ENCODE measurements around the gene TMPRSS15.
"Not testable (repeated sequence)": the region's sequence is repeated elsewhere in the genome, so short reads cannot be mapped to it uniquely, and the experiment has no call there.

The TMPRSS15 gene

DNA sequence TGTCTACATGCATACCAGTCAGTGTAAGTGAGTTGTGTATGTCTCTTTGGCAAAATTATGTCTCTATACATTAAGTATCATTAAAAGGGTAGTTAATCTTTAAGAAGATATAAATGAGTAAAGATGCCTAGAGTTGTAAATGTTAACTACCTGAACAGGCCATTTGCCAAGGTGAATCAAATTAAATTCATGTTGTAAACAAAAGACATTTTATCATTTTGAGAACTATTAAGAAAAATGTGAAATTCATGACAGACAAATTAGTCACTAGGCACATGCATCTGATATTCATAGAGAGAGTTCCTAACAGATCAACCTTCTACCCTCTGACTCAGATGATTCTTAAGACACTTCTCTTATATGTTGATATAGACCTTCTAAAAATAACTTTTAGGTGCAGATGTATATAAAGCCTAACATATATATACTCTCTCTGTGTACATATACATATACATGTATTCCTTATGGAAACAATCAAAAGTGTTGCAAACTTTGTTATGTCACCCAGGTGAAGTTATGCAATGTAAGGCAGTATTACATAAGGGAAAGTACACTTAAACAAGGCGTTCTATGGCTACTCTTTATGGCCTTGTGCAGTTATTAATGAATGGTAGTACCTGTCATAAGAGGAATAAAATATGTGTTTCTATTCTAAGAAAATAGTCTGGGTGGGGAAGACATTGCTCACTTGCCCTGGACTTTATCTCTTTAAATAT is at the start of gene TMPRSS15:
Gene TMPRSS15, minus strand, starts transcription at position 51 of the 716 bp plus-strand sequence. CDS start 163 bp downstream, outside the sequence.
- DNase-seq (ENCODE audit: low read depth in 1 of 2, low spot score in 1 of 2) = no peak

DNA sequence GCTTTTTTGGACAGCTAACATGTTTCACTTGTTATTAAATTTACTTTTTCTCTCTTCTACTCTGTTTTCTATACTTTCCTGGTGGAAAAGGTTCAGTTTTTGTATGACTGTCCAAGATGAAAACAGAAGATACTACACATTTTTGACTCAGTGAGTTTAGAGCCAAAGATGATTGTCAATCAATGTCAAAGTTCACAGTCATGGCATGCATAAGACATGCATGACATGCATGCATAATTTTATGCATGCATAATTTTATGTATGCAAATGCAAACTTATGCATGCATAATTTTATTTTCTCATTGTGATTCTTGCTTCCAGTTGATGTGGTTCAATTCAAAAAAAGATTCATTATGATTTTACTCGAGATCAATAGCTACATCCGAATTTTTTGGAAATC is 48.1 kb upstream of the TMPRSS15 start:
- no peak for DNase-seq (ENCODE audit: low read depth in 1 of 2, low spot score in 1 of 2)

DNA sequence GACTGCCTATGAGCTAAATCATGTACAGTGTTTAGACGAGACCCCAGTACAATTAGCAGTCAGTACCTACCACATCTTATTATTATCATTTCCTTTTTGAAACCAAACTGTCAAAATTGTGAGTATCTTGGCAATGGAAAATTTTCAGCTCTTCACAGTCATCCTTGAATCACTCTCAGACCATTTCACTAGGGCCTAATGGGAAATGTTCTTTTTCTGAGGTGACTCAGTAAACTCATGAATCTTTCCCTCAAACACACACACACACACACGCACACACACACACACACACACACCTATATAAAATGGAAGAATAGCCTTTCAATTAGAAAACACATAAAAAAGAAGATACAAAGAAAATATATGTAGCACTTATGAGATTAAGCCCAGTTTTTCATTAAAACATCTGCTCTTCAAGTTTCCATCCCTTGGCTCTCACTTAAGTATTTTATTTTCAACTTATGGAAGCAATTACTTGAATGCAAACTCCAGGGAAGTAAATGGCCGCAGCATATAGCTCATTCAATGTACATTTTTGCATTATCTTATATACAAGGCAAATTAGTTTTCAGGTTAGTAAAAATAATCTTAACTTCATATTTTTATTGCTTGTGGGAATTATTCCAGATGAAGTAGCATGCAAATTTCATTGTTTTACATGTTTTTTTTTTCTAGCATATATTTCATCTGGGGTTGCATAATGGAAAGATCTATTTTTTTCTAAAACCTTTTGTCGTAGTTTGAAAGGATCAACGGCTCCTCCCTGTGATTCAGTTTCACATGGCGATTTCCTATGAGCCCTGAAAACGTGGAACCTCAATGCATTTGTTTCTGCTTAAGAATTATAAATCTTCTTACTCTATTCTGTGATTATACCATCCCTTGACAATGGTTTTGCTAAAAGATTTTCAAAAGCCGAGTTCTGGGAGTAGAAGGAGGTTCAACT is 46.3 kb upstream of the TMPRSS15 start:
- no peak for DNase-seq (ENCODE audit: low read depth in 1 of 2, low spot score in 1 of 2)

DNA sequence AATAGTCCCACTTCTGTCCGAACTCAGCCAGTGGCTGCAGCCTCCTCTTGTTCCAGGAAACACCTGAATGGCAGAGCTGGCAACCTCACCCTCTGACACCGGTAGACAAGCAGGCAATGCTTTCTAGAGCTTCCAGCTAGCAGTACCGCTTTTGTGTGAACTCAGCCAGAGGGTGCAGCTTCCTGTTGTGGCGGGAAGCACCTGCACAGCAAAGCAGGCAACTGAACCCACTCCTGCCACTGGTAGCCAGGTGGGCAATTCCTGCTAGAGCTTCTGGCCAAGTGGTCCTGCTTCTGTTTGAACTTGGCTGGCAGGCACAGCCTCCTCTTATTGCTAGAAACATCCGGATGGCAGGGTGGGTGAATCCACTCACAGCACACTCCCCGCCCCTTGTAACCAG is 40.1 kb upstream of the TMPRSS15 start:
- DNase-seq (ENCODE audit: low read depth in 1 of 2, low spot score in 1 of 2) = no peak

DNA sequence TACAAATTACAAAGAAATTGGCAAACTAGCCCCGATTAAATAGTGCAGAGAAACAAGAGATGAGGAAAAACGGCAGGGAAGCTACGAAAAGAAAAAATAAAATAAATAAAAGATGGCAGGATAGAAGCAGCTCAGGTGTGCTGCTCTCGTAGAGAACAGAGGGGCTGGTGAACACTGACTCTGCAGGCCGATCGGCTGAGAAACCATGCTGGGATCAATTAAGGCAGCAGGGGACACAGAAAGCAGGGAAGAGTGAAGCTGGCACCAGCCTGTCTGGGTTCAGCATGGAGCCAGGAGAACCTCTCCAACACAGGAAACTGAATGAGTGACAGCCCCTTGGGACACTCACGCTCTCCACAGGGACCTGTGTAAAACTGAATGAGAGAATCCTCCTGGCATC is 39.5 kb upstream of the TMPRSS15 start:
- DNase-seq (ENCODE audit: low read depth in 1 of 2, low spot score in 1 of 2) = no peak

DNA sequence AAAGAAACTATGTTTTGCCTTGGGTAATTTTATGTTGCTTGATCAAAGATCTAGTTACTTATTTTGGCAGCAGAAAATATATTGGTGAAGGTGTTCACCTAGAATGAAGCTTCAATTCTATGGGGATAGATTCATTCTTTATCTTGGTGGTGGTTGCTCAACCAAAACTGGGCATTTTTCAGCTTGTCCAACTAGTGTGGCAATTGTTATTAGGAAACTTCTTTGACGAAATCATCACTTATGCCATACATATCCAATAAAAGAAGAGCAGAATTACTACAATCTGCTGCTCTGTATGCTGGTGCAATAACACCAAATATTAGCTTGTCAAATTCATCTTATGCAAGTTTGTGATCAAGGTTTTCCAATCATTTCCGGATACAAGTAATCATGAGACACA is 26.8 kb upstream of the TMPRSS15 start:
- no peak for DNase-seq (ENCODE audit: low read depth in 1 of 2, low spot score in 1 of 2)

DNA sequence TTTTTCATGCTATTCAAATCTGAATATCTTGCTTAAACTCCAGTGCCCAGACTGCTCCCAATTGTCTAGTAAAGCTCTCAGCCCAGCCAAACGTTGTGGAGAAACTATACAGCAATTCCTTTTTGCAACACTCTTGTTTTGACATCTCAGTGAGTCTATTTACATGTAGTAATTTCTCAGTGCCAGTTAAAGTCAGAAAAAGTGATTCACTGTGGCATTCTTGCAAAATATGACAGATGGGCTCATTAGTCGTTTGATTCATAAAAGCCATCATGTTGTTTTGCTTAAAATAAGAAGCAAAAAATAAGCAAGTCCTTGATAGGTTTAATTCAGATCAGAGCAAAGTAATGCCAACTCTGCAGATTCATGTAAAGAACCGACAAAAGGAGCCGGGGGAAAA is 20.7 kb upstream of the TMPRSS15 start:
- DNase-seq (ENCODE audit: low read depth in 1 of 2, low spot score in 1 of 2) = no peak

DNA sequence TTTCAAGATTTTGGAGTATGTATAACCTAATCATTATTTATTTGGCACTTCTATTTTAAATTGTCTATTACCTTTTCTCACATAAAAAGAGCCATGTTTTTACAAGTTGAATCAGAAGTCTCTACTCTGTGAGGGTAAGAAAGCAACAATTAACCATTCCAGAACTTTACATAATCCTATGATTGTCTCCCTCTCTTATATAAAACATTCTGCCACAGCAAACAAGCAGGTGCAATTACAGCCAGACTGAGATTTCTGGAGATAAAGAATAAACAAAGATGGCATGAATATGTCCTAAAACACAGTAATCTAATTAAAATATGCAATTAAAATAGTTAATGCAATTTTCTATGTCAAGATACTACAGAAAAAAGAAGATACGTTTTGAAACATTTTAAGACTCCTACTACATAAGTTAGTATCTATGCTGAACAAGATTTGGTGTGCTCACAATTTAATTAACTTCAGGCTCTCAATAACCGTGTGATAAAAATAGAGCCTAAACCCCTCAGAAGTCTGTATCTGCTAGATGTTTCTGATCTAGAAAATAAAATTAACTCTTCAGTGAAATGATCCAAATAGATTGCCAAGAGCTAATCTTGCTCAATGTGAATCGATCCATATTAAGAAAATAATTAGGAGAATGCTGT is 13.7 kb upstream of the TMPRSS15 start:
- DNase-seq (ENCODE audit: low read depth in 1 of 2, low spot score in 1 of 2) = no peak

DNA sequence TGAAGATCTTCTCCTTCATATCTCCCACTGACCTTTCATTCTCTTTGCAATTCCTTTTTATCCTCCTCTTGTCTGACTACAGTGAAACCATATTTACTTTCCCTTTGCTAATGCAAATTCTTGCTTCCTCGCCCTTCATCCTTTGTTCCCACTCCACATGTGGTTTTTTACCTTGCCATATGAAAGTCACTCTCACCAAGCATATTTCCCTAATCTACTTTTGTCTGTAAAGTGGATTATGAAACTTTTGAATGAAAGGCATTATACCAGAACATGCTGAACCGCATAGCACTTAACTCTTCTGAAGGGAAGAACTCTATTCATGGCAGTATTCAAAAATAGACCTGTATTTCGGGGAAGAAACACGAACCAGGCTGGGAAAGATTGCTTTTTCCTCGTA is 8.0 kb upstream of the TMPRSS15 start:
- no peak for DNase-seq (ENCODE audit: low read depth in 1 of 2, low spot score in 1 of 2)

DNA sequence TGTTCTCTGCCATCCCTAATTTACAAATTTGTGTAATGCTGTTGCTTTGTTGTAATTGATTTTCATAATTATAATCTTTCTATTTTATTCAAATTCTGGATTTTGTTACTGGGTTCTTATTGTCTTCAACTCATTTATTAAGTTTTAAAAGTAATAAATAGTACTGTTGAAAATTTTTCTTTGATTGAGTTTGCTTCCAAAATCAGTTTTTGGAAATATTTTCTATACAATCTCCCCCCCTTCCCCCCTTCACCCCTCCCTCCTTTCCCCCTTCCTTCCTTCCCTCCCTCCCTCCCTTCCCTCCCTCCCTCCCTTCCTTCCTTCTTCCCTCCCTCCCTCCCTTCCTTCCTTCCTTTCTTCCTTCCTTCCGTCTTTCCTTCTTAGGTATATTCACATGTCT is 6.0 kb upstream of the TMPRSS15 start:
- DNase-seq (ENCODE audit: low read depth in 1 of 2, low spot score in 1 of 2) = no peak

DNA sequence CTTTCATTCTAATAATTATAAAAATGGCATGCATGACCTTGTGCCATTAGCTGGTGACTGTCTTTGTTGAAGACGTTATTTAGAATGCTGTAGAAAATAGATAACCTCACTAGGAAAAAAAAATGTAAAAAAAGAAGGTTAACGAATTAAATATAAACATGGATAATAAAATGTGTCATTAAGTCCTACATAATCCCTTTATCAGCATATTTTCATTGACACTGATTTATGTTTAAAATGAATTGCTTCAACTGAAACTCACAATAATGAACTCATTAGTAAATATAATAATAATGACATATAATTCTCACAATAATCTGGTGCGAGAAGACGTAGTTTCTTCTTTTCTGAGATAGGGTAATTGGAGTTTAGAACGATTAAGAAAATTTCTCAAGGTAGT is 4.7 kb downstream of the TMPRSS15 start:
- no peak for DNase-seq (ENCODE audit: low read depth in 1 of 2, low spot score in 1 of 2)

DNA sequence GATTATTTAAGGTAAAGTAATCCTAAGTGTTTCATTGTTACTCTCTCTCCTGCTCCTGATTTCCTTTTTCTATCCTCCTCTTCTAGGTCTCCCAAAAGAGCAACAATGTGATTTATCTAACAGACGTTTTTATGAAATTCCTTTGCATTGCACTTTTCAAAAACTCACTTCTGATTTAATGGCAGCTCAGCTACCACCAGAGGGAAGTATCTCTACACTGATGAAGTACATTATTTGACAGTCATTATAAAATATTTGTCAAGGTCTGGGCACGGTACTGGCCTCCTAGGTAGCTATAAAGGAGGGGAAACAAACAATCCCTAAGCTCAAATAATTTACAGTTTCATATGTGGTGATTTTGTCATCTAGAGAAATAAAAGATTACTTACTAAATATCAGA is 15.6 kb downstream of the TMPRSS15 start:
- DNase-seq (ENCODE audit: low read depth in 1 of 2, low spot score in 1 of 2) = no peak

DNA sequence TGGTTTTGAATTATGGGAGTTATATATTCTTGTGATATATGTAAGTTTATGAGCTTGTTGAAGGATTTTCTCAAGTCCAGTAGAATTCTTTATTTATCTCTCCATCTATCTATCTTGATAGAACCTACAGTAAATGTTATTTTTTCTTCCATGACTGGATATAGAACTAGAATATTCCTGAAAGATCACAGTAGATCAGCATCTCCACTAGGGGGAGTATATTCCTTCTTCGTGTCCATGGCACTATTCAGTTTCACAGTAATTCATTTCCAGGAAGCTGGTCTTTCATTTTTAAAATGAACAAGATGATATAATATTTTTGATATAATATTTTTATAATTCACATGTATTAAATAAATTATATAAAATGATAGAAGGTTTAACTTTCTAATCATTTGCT is 18.8 kb downstream of the TMPRSS15 start:
- no peak for DNase-seq (ENCODE audit: low read depth in 1 of 2, low spot score in 1 of 2)

DNA sequence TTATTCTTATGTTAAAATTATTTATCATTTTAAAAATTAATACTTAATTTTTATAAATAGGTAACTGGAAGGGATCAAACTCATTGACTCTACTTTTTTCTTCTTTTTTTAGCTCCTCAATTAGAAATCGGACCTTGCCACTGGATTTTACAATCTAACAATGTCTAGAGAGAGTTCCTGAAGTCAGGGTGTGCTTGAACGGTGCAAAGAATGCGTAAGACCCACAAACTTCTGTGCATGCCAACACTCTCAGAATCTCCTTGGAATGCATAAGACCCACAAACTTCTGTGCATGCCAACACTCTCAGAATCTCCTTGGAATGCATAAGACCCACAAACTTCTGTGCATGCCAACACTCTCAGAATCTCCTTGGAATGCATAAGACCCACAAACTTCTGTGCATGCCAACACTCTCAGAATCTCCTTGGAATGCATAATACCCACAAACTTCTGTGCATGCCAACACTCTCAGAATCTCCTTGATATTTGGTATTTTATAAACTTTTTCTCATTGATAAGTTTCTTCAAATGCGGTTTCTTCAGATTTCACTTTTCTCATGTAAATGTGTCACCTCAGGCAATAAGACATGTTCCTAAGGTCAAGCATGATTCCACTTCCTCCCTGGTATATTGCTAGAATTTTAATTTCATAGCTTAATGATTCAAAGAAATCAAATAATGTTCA is 20.5 kb downstream of the TMPRSS15 start:
- DNase-seq (ENCODE audit: low read depth in 1 of 2, low spot score in 1 of 2) = not testable (repeated sequence)

DNA sequence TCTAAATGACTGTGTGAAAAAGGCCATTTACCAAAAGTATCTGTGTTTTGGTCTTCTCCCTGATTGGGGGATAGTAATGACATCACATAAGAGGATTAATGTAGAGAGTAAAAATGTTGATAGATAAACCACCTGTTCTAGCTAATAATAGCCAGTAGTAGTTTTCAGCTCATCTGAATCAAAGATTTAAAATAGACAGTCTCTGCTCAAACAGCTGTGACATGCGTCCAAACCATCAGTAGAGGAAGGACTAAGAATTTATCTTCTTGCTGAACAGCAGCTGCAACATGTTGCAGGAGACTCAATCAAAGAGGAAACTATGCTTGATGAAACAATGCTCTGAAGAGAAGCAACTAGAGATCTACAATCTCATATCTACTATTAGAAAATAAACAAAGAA is 21.4 kb downstream of the TMPRSS15 start:
- DNase-seq (ENCODE audit: low read depth in 1 of 2, low spot score in 1 of 2) = no peak

DNA sequence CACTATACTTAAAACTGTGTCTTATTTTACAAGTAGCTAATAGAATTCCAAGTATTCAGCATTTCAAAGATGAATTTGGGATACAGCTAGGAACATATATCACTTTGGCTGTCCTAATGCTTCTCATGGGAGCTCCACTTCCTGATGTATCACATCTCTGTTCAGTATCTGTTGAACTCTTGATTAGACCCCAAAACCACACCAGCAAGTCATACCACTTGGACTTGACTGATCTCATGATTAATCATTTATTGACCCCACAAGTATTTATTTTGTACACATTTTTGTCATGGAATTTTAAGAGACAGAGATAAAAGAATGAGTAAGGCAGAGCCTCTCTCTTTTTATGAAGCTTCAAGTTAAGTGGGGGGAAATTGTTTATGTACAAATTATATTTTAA is 30.0 kb downstream of the TMPRSS15 start:
- DNase-seq (ENCODE audit: low read depth in 1 of 2, low spot score in 1 of 2) = no peak

DNA sequence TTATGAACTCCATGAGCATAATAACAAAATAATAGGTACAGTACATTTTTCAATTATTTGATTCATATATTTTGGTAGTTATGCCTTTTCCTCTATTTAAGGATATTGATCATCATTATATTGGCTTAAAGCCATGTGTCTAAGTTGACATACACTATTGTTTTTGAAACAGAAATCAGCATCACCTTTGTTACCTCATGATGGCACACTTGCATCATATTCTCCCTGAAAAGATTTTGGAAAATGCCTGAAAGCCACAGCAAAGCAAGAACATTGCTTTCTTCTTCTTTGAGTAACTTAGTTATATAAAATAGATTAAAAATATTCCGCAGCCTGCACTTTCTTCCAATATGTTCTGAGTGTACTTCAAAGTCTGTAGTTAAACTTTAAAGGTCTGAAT is 33.3 kb downstream of the TMPRSS15 start:
- no peak for DNase-seq (ENCODE audit: low read depth in 1 of 2, low spot score in 1 of 2)

DNA sequence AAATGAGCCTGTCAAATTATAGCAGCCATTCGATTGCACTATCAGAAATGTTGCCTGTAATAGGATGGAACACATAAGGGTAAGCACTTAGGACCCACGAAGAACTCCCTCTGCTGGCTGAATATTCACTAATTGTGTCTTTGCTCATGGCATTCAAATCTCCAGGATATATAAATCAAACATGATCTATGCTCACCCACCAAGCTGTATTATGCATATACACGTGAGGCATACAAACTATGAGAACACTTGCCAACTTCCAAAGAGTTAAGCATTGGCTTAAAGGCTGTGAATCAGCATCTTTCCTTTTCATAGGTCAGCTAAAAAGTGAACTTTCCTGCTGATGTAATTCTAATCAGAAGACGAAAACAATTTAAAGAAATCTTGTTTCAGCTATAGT is 34.5 kb downstream of the TMPRSS15 start:
- DNase-seq (ENCODE audit: low read depth in 1 of 2, low spot score in 1 of 2) = no peak

DNA sequence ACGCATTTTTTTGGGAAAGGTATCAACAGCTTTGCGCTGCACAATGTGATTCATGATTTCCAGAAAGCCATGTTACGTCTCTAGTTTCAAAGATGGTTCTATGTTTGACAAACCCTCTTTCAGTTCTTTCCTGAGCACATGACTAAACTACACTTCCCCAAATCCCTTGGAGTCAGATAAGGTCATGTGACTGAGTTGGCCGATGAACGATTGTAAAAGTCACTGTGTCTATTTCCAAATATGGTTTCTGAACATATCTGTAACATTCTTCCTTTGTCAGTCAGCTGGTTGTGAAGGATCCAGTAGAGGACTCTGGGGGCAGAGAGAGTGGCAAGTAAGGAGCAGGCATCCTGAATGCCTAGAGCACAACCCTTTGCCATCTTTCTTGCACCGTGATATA is 35.4 kb downstream of the TMPRSS15 start:
- DNase-seq (ENCODE audit: low read depth in 1 of 2, low spot score in 1 of 2) = no peak

DNA sequence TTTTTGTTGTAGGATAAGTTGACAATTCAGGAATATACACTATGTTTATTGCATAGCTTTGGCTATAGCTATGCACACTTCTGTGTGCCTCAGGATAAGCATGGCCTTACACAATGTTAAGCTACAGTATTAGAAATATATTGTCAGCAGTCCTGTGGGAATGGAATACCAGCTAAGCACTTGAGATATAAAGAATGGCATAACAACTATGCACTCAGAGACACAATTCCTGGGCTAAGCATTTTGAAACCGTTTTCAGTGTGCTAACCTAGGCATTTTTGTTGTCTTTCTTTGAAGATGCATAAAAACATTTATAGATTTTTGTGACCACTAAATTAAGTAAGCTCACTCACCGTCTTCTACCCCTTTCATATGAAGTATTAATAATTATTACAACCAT is 46.8 kb downstream of the TMPRSS15 start:
- no peak for DNase-seq (ENCODE audit: low read depth in 1 of 2, low spot score in 1 of 2)

DNA sequence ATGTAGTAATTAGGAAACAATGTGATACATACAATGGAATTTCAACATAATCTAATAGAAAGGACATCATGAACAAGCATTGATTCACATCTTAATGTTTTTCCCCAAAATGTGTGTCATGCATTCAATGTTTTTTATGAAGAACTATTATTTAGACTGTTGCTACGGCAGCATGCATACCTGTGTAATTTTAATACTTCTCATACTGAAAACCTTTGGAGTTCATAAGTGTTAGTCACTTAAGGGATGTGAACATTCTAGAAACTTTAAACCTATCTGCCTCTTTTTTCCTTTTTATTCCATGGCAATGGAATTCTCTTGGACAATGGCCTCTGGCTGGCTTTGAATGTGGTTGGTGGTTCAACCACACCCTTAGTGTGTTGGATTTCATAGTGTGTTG is 48.6 kb downstream of the TMPRSS15 start:
- DNase-seq (ENCODE audit: low read depth in 1 of 2, low spot score in 1 of 2) = no peak
